TTC549 (cell line): Measurements from ENCODE around the gene RARA.

Experiments
- FAIRE-seq: peaks from 2 replicates; lab custom pipeline; 2012; peaks lifted over from hg19 to GRCh38; lab: Jason Lieb, UNC

The RARA gene

DNA sequence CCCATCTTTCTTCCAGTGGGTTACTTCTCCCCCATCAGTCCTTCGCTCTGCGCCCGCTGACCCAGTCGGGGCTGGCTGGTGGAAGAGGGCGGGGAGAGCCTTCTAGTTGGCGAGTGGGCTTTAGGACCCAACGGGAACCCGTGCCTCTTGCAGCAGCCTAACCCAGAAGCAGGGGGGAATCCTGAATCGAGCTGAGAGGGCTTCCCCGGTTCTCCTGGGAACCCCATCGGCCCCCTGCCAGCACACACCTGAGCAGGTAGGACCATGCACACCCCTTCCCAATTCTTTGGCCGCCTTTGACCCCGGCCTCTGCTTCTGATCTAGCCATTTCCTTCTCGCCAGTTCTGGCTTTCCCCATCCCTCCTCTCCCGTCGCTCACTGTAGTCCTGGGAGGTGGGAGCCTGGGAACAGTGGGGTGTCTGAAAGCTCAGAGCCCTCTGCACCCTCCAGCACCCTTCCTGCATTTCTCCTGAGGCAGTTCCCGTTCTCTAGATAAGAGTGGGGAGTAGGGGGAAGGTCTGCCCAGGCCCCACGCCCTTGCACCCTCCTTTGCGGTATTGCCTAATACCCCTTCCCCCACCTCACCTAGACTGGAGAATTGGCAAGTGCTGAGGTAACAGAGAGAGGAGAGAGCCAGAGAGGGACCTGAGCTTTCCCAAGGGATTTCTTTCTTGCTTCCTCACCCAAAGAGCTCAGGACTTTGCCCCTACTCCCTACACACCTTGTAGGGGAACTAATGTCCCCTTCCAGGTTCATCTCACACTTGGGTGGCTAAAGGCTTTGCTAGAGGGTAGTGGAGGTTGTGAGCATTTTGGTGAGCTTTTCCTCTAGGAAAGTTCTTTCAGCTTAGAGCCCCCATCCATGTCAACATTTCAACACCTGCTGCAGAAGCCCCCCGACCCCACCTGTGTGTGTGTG is at the start of gene RARA:
Gene RARA (plus strand): TSS at position 150 of the 918 bp plus-strand sequence. CDS start 22,039 bp downstream, outside the sequence.
- no peak for FAIRE-seq

- FAIRE-seq: no peak
Measured at GRCh38 chr17:40259505-40259904, 49.5 kb upstream of the RARA start.

DNA sequence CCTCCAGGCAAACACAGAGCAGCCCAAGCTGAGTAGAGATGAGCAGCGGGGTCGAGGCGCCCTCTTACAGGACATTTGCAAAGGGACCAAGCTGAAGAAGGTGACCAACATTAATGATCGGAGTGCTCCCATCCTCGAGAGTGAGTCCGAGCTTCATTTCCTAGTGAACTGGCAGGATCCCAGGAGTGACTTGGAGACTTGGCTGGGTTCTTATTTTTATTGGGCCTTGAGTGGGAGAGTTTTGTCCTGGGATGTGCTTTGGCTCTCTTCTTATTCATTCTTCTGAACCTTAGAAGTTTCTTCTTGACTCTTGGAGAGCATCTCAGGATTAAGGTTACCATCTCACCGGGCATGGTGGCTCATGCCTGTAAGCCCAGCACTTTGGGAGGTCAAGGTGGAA is 48.5 kb upstream of the RARA start:
- no peak for FAIRE-seq

DNA sequence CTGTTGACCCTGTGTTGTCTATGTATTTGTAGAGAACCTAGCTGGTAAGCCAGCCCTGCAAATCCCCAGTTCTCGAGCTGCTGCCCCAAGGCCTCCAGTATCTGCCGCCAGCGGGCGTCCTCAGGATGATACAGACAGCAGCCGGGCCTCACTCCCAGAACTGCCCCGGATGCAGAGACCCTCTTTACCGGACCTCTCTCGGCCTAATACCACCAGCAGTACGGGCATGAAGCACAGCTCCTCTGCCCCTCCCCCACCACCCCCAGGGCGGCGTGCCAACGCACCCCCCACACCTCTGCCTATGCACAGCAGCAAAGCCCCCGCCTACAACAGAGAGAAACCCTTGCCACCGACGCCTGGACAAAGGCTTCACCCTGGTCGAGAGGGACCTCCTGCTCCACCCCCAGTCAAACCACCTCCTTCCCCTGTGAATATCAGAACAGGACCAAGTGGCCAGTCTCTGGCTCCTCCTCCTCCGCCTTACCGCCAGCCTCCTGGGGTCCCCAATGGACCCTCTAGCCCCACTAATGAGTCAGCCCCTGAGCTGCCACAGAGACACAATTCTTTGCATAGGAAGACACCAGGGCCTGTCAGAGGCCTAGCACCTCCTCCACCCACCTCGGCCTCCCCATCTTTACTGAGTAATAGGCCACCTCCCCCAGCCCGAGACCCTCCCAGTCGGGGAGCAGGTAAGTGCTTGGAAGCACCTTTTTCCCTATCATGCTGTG is 44.4 kb upstream of the RARA start:
- no peak for FAIRE-seq

GRCh38 chr17:40265337-40265736 is 43.6 kb upstream of the RARA start:
- no peak for FAIRE-seq

DNA sequence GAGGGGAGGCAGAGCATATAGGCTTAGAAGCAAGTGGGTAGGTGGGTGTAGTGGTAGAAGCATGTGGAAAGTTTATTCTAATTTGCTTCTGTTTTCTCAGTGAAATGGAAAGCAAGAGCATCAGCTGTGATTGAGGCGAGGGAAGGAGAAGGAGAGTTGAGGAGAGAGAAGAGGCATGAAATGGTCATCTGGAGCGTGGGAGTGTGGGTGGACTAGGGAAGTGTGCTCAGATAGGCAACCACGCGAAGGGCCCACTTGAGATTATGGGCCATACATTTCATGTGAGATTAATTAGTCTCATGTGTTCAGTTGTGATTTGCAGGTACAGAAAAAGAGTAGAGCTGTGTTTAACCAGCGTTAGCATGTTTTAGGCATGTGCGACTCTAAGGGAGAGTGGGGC is 42.1 kb upstream of the RARA start:
- FAIRE-seq: no peak

DNA sequence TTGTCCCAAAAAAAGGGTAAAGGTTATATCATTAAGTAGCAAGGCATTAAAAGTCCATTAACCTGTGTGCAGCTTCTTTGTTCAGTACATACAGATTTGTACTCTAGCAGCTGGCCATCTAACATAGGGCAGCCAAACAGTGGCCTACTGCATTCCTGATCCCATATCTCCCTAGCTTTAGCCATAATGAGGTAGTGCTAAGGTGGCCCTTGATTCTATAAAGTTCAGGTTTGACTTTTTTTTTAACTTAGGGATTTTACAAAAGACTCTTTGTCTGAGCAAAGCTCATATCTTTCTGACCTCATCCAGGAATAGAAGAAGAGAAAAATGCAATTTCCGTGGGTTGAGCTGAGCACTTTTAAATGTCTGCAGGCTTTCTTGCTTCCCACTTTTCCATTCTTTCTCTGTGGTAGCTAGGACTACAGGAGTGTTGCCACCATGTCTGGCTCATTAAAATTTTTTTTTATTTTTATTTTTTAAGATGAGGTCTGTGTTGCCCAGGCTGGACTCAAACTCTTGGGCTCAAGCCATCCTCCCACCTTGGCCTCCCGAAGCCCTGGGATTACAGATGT is 40.8 kb upstream of the RARA start:
- FAIRE-seq: no peak

DNA sequence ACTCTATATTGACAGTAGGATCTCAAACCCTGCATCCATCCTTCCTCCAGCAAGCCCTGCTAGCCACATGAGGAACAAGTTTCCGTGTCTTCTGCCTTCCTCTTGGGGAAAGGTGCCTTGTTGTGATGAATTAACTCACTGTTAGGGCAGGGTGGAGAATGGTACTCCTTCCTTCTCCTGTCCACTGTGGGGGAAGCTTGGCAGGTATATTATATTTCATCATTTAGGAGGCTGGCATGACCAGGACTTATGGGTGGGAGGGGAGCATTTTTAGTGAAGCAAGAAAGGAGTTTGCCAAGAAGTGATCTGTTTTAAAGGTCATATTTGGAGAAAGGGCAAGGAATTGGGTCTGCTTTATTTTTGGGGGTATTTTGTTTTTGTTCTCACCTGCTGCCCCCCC is 30.6 kb upstream of the RARA start:
- no peak for FAIRE-seq

GRCh38 chr17:40279402-40279801 is 29.6 kb upstream of the RARA start:
- FAIRE-seq: no peak

GRCh38 chr17:40281663-40282062 is 27.3 kb upstream of the RARA start:
- FAIRE-seq: no peak

DNA sequence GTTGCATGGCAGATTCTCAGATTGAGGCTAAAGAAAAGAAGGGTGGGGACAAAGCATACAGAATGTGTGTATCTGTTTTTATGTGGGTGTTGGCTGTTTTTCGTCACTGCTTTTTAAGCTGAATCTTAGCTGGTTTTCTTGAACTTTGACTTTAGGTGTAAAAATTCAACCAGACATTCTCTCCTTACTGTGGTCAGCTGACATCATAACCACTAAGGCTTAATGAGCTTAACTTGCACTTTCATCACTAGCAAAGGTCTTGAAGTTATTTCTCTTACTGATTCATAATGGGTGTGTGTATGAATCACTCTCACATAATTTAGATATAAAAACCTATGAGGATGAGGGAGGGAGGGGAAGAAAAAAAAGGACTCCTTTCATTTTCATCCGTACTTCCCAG is 25.3 kb upstream of the RARA start:
- no peak for FAIRE-seq

GRCh38 chr17:40284085-40284713 is 24.8 kb upstream of the RARA start:
- no peak for FAIRE-seq

DNA sequence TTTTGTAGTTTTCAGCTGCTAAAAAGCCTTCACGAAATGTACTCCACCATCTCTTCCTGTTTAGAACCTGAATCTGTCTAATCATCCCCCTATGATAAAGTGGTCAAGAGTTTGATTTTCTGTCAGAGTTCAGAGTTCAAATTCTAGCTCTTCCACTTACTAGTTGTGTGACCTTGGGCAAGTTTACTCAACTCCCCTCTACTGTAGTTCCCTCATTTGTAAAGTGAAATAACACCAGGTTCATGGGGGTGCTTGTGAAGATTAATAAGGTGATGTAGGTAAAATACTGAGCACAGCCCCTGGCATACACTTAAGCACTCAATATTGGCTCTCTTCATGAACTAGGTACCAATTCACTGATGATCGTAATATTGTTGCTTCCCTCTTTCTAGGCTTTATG is 22.5 kb upstream of the RARA start:
- FAIRE-seq: no peak

- no peak for FAIRE-seq
Measured at GRCh38 chr17:40287159-40287493, 21.9 kb upstream of the RARA start.

GRCh38 chr17:40287494-40288369 is 21.2 kb upstream of the RARA start, which contains the start of gene CDC6:
TSS of gene CDC6 (plus strand) at chr17:40287879. CDS start at chr17:40289421, 1,542 bp downstream.
- peak; percentile 93 for FAIRE-seq

- FAIRE-seq: peak; percentile 7
Measured at GRCh38 chr17:40290629-40291280, 18.2 kb upstream of the RARA start.

GRCh38 chr17:40291281-40291664 is 17.7 kb upstream of the RARA start:
- FAIRE-seq: no peak

- FAIRE-seq: no peak
Measured at GRCh38 chr17:40293363-40293762, 15.6 kb upstream of the RARA start.

- no peak for FAIRE-seq
Measured at GRCh38 chr17:40295488-40296436, 13.2 kb upstream of the RARA start.

GRCh38 chr17:40297511-40297910 is 11.5 kb upstream of the RARA start:
- FAIRE-seq: no peak
